PC-9 (cell line): ENCODE measurements around the gene SKI. TPM values are rescaled to one million over a fixed set of nuclear protein-coding genes. Genes with fewer than 3 reads are reported as not detected.
A peak's percentile ranks its signal among the peaks of the same experiment; 100 is the strongest.

Experiments
- BruUV-seq: library from RNA; stranded (reverse); fragments of 400-500 nt; replicated peaks from 2 replicates; lab custom pipeline; 2021; lab: Mats Ljungman, UMichigan
- CTCF ChIA-PET: fragments of 300-600 bp; sonication (Branson Sonifier 250); formaldehyde crosslinking; loops from one replicate; lab custom pipeline; 2022; ENCODE audit warnings: antibody characterized with exemption; lab: Charles Lee
- POLR2A ChIA-PET: fragments of 300-600 bp; sonication (Branson Sonifier 250); formaldehyde crosslinking; loops from one replicate; lab custom pipeline; 2022; ENCODE audit warnings: antibody characterized with exemption; ENCODE audit not compliant: unreplicated experiment; lab: Charles Lee
- DNase-seq, 2 experiments: peaks; one replicate each; pipeline versions ENCODE4 v3.0.0 to v3.0.0-alpha.2; 2015 to 2022; ENCODE audit warnings: mixed read lengths in 1 of 2
- H2AFZ ChIP-seq: fragments of 200-600 bp; sonication (generic); 2 replicates; pipeline ENCODE4 v1.8.1; 2017; ENCODE audit warnings: antibody characterized with exemption
- H3F3A ChIP-seq: fragments of 200-600 bp; sonication (generic); 2 replicates; pipeline ENCODE4 v1.8.1; 2017; ENCODE audit warnings: antibody characterized with exemption, mild to moderate bottlenecking, low read depth; ENCODE audit not compliant: insufficient read depth
- H3K27ac ChIP-seq: fragments of 200-600 bp; sonication (generic); 2 replicates; pipeline ENCODE4 v1.6.1; 2016; ENCODE audit warnings: mixed run types
- H3K27me3 ChIP-seq: fragments of 200-600 bp; sonication (generic); 2 replicates; pipeline ENCODE4 v1.6.1; 2016; ENCODE audit warnings: low read depth, mixed run types; ENCODE audit not compliant: insufficient read depth
- H3K36me3 ChIP-seq: fragments of 200-600 bp; sonication (generic); 2 replicates; pipeline ENCODE4 v1.6.1; 2016; ENCODE audit warnings: low read depth, mixed run types
- H3K4me1 ChIP-seq: fragments of 200-600 bp; sonication (generic); replicated peaks from 2 replicates; pipeline ENCODE4 v1.6.1; 2016; ENCODE audit warnings: mixed run types; ENCODE audit not compliant: insufficient read depth
- H3K4me2 ChIP-seq: fragments of 200-600 bp; sonication (generic); 2 replicates; pipeline ENCODE4 v1.6.1; 2017; ENCODE audit warnings: mixed run types
- H3K4me3 ChIP-seq: fragments of 200-600 bp; sonication (generic); 2 replicates; pipeline ENCODE4 v1.6.1; 2016; ENCODE audit warnings: mixed run types
- H3K79me2 ChIP-seq: fragments of 200-600 bp; sonication (generic); 2 replicates; pipeline ENCODE4 v1.6.1; 2017; ENCODE audit warnings: low read depth, mixed run types
- H3K9me2 ChIP-seq: fragments of 200-600 bp; sonication (generic); 2 replicates; pipeline ENCODE4 v1.8.1; 2017; ENCODE audit warnings: mild to moderate bottlenecking; ENCODE audit not compliant: insufficient read depth
- H3K9me3 ChIP-seq: fragments of 200-600 bp; sonication (generic); 2 replicates; pipeline ENCODE4 v1.8.1; 2016; ENCODE audit warnings: low read depth; ENCODE audit not compliant: insufficient read depth
- H4K20me1 ChIP-seq: fragments of 200-600 bp; sonication (generic); 2 replicates; pipeline ENCODE4 v1.8.1; 2017; ENCODE audit not compliant: insufficient read depth
- CTCF ChIP-seq: fragments of 200-600 bp; sonication (generic); conservative IDR thresholded peaks from 2 replicates; pipeline ENCODE4 v1.6.1; 2017; ENCODE audit warnings: mixed run types, antibody characterized with exemption, mild to moderate bottlenecking, moderate library complexity
- EZH2 ChIP-seq: fragments of 200-600 bp; sonication (generic); IDR thresholded peaks from 2 replicates; pipeline ENCODE4 v1.8.0; 2017; ENCODE audit warnings: antibody characterized with exemption, low read depth
- intact Hi-C: fragments of 100-400 bp; cut with micrococcal nuclease; formaldehyde crosslinking; loops from one replicate; pipeline ENCODE4 v1.10.0; 2022; ENCODE audit not compliant: unreplicated experiment
- total RNA-seq: library from RNA; stranded (reverse); gene quantifications from 2 replicates; pipeline ENCODE4 v1.2.3, GENCODE V29; 2021

The SKI gene
- total RNA-seq, 1 experiment from 2014 or later = 36.2 TPM

GRCh38 chr1:2314273-2314802, 86.2 kb downstream of the SKI start:
- H2AFZ ChIP-seq = no peak overlapping the region
- H3F3A ChIP-seq = peaks cover 24% of the 10 kb centered on the region; the same call in 1 of the 2 replicates
- DNase-seq = peak in 1 of 2 experiments; percentile 60
- POLR2A ChIA-PET = no interaction called here
- TF ChIP-seq CTCF = no peak
- CTCF ChIA-PET = no interaction called here
- H4K20me1 ChIP-seq = no peaks in the 10 kb centered on the region
- no peaks in the 10 kb centered on the region for H3K9me2 ChIP-seq
- H3K4me1 ChIP-seq = peaks cover 24% of the 10 kb centered on the region
- H3K79me2 ChIP-seq = no peaks in the 10 kb centered on the region
- H3K27me3 ChIP-seq = no peaks in the 10 kb centered on the region
- H3K4me3 ChIP-seq = peak overlapping the region; percentile 54
- H3K27ac ChIP-seq = no peak overlapping the region
- intact Hi-C loops = loop anchor here (5.0 to 10.0 kb wide), 3 partner anchors 78 to 220 kb away; partner anchors contain the start of genes HES5, MORN1, RER1 and SKI
- H3K4me2 ChIP-seq = peak overlapping the region; percentile 71
- H3K9me3 ChIP-seq = no peaks in the 10 kb centered on the region
- no peaks in the 10 kb centered on the region for H3K36me3 ChIP-seq
- no TSS peak for BruUV-seq

- peak overlapping the region; percentile 54 for H3K4me3 ChIP-seq
- H3K9me2 ChIP-seq = no peaks in the 10 kb centered on the region
- H4K20me1 ChIP-seq = no peaks in the 10 kb centered on the region
- no peak overlapping the region for H2AFZ ChIP-seq
- no peaks in the 10 kb centered on the region for H3K79me2 ChIP-seq
- TF ChIP-seq EZH2 = no peak
- peak; percentile 85 for TF ChIP-seq CTCF
- H3K36me3 ChIP-seq = no peaks in the 10 kb centered on the region
- peak overlapping the region; percentile 71 for H3K4me2 ChIP-seq
- BruUV-seq = no TSS peak
- peaks cover 21% of the 10 kb centered on the region; the same call in 1 of the 2 replicates for H3F3A ChIP-seq
- CTCF ChIA-PET = no interaction called here
- intact Hi-C loops = loop anchor here (5.0 to 10.0 kb wide), 3 partner anchors 77 to 220 kb away; partner anchors contain the start of genes HES5, MORN1, RER1 and SKI
- POLR2A ChIA-PET = no interaction called here
- no peaks in the 10 kb centered on the region for H3K27me3 ChIP-seq
- DNase-seq = peak in 1 of 2 experiments; percentile 53
- H3K9me3 ChIP-seq = no peaks in the 10 kb centered on the region
- peaks cover 24% of the 10 kb centered on the region for H3K4me1 ChIP-seq
- H3K27ac ChIP-seq = no peak overlapping the region
Observed at GRCh38 chr1:2314803-2315673, 86.9 kb downstream of the SKI start.

- Histone ChIP-seq H3K79me2 (no peaks in the 10 kb centered on the region), H3F3A (peaks cover 19% of the 10 kb centered on the region; the same call in 1 of the 2 replicates), H2AFZ (no peak overlapping the region), H3K9me3 (no peaks in the 10 kb centered on the region), H3K4me3 (no peak overlapping the region), H3K4me1 (peaks cover 24% of the 10 kb centered on the region), H3K4me2 (peak overlapping the region; percentile 12; the same call in 1 of the 2 replicates), H3K36me3 (no peaks in the 10 kb centered on the region), H3K27ac (no peak overlapping the region), H3K27me3 (no peaks in the 10 kb centered on the region), H3K9me2 (no peaks in the 10 kb centered on the region), H4K20me1 (no peaks in the 10 kb centered on the region)
- BruUV-seq = no TSS peak
- no peak for DNase-seq
- TF ChIP-seq CTCF (no peak), EZH2 (no peak)
- intact Hi-C loops = loop anchor here (10.0 kb wide), 1 partner anchor 219 kb away; the partner anchor contains the start of gene HES5
- ChIA-PET POLR2A (no interaction called here), CTCF (interaction anchor here (0.5 kb wide), 1 partner anchor 65 kb away, joined by 3 read pairs; no protein-coding TSS in a partner anchor)
Observed at GRCh38 chr1:2315674-2316450, 87.7 kb downstream of the SKI start.
